Measurements from ENCODE around the gene NRXN3.

The NRXN3 gene

GRCh38 chr14:79701371-79701770 is 1531.2 kb downstream of the NRXN3 start:
- DNase-seq: no peak
- Mint-ChIP-seq H3K4me3 (no peak overlapping the region), H3K27me3 (no peaks in the 10 kb centered on the region), H3K9me3 (peaks cover 2 to 13% of the 10 kb centered on the region in 2 donors), H3K27ac (no peak overlapping the region), H3K4me1 (ENCODE audit: low read depth in 2 of 2) (no peaks in the 10 kb centered on the region), H3K36me3 (ENCODE audit: insufficient read depth) (no peaks in the 10 kb centered on the region)
- ATAC-seq (replicated peaks): no peak

- Mint-ChIP-seq H3K4me1 (ENCODE audit: low read depth in 2 of 2) (no peaks in the 10 kb centered on the region), H3K9me3 (peaks cover 2 to 21% of the 10 kb centered on the region in 2 donors), H3K27ac (no peak overlapping the region), H3K4me3 (no peak overlapping the region), H3K36me3 (ENCODE audit: insufficient read depth) (no peaks in the 10 kb centered on the region), H3K27me3 (no peaks in the 10 kb centered on the region)
- DNase-seq (no peak), ATAC-seq (replicated peaks) (no peak)
Observed at GRCh38 chr14:79702197-79702596, 1532.0 kb downstream of the NRXN3 start.

- Mint-ChIP-seq H3K4me3 (no peak overlapping the region), H3K27me3 (no peaks in the 10 kb centered on the region), H3K4me1 (ENCODE audit: low read depth in 2 of 2) (no peaks in the 10 kb centered on the region), H3K27ac (no peak overlapping the region), H3K9me3 (peaks cover 2 to 21% of the 10 kb centered on the region in 2 donors), H3K36me3 (ENCODE audit: insufficient read depth) (no peaks in the 10 kb centered on the region)
- no peak for ATAC-seq (replicated peaks)
- DNase-seq: no peak
Observed at GRCh38 chr14:79703209-79703608, 1533.0 kb downstream of the NRXN3 start.

- DNase-seq (no peak), ATAC-seq (replicated peaks) (no peak)
- Mint-ChIP-seq H3K27ac (no peak overlapping the region), H3K9me3 (peaks cover 4 to 27% of the 10 kb centered on the region in 2 donors), H3K27me3 (no peaks in the 10 kb centered on the region), H3K4me1 (ENCODE audit: low read depth in 2 of 2) (no peaks in the 10 kb centered on the region), H3K36me3 (ENCODE audit: insufficient read depth) (no peaks in the 10 kb centered on the region), H3K4me3 (no peak overlapping the region)
Observed at GRCh38 chr14:79704041-79704807, 1534.1 kb downstream of the NRXN3 start.

GRCh38 chr14:79705126-79705894 is 1535.1 kb downstream of the NRXN3 start:
- Mint-ChIP-seq H3K4me1 (ENCODE audit: low read depth in 2 of 2) (no peaks in the 10 kb centered on the region), H3K27me3 (no peaks in the 10 kb centered on the region), H3K4me3 (no peak overlapping the region), H3K27ac (no peak overlapping the region), H3K36me3 (ENCODE audit: insufficient read depth) (no peaks in the 10 kb centered on the region), H3K9me3 (peaks cover 4 to 27% of the 10 kb centered on the region in 2 donors)
- ATAC-seq (replicated peaks) (no peak), DNase-seq (no peak)

GRCh38 chr14:79706382-79706781 is 1536.2 kb downstream of the NRXN3 start:
- Mint-ChIP-seq H3K4me3 (no peak overlapping the region), H3K27ac (no peak overlapping the region), H3K36me3 (ENCODE audit: insufficient read depth) (no peaks in the 10 kb centered on the region), H3K4me1 (ENCODE audit: low read depth in 2 of 2) (no peaks in the 10 kb centered on the region), H3K9me3 (peaks cover 4 to 27% of the 10 kb centered on the region in 2 donors), H3K27me3 (no peaks in the 10 kb centered on the region)
- ATAC-seq (replicated peaks) (no peak), DNase-seq (no peak)

- Mint-ChIP-seq H3K27me3 (no peaks in the 10 kb centered on the region), H3K36me3 (ENCODE audit: insufficient read depth) (no peaks in the 10 kb centered on the region), H3K4me1 (ENCODE audit: low read depth in 2 of 2) (no peaks in the 10 kb centered on the region), H3K9me3 (peaks cover 4 to 33% of the 10 kb centered on the region in 2 donors), H3K4me3 (no peak overlapping the region), H3K27ac (no peak overlapping the region)
- no peak for ATAC-seq (replicated peaks)
- no peak for DNase-seq
Observed at GRCh38 chr14:79708426-79709388, 1538.5 kb downstream of the NRXN3 start.

- Mint-ChIP-seq H3K4me3 (no peak overlapping the region), H3K27me3 (no peaks in the 10 kb centered on the region), H3K27ac (no peak overlapping the region), H3K9me3 (peaks cover 4 to 33% of the 10 kb centered on the region in 2 donors), H3K36me3 (ENCODE audit: insufficient read depth) (no peaks in the 10 kb centered on the region), H3K4me1 (ENCODE audit: low read depth in 2 of 2) (no peaks in the 10 kb centered on the region)
- DNase-seq (no peak), ATAC-seq (replicated peaks) (no peak)
Observed at GRCh38 chr14:79709573-79709972, 1539.4 kb downstream of the NRXN3 start.

- Mint-ChIP-seq H3K36me3 (ENCODE audit: insufficient read depth) (no peaks in the 10 kb centered on the region), H3K4me3 (no peak overlapping the region), H3K27ac (no peak overlapping the region), H3K27me3 (no peaks in the 10 kb centered on the region), H3K9me3 (peaks cover 5 to 12% of the 10 kb centered on the region in 2 donors), H3K4me1 (ENCODE audit: low read depth in 2 of 2) (no peaks in the 10 kb centered on the region)
- ATAC-seq (replicated peaks): no peak
- DNase-seq: no peak
Observed at GRCh38 chr14:79712302-79712950, 1542.3 kb downstream of the NRXN3 start.

GRCh38 chr14:79721399-79722084 is 1551.4 kb downstream of the NRXN3 start:
- no peaks in the 10 kb centered on the region for H3K4me1 Mint-ChIP-seq (ENCODE audit: low read depth in 2 of 2)
- no peaks in the 10 kb centered on the region for H3K27me3 Mint-ChIP-seq
- ATAC-seq (replicated peaks) (no peak), DNase-seq (no peak)
- H3K27ac Mint-ChIP-seq: no peak overlapping the region
- no peak overlapping the region for H3K4me3 Mint-ChIP-seq
- no peaks in the 10 kb centered on the region for H3K36me3 Mint-ChIP-seq (ENCODE audit: insufficient read depth)
- peaks cover 0 to 6% of the 10 kb centered on the region in 2 donors for H3K9me3 Mint-ChIP-seq

GRCh38 chr14:79724934-79725717 is 1555.0 kb downstream of the NRXN3 start:
- Mint-ChIP-seq H3K36me3 (ENCODE audit: insufficient read depth) (no peaks in the 10 kb centered on the region), H3K4me3 (no peak overlapping the region), H3K27ac (no peak overlapping the region), H3K9me3 (peaks cover 6% of the 10 kb centered on the region in 2 donors), H3K4me1 (ENCODE audit: low read depth in 2 of 2) (no peaks in the 10 kb centered on the region), H3K27me3 (no peaks in the 10 kb centered on the region)
- no peak for DNase-seq
- no peak for ATAC-seq (replicated peaks)

- Mint-ChIP-seq H3K27me3 (no peaks in the 10 kb centered on the region), H3K4me3 (no peak overlapping the region), H3K4me1 (ENCODE audit: low read depth in 2 of 2) (no peaks in the 10 kb centered on the region), H3K27ac (no peak overlapping the region), H3K9me3 (peaks cover 6 to 9% of the 10 kb centered on the region in 2 donors), H3K36me3 (ENCODE audit: insufficient read depth) (no peaks in the 10 kb centered on the region)
- DNase-seq (no peak), ATAC-seq (replicated peaks) (no peak)
Observed at GRCh38 chr14:79727900-79728299, 1557.7 kb downstream of the NRXN3 start.

Measured in effector memory CD8-positive, alpha-beta T cell (primary cell).